Peyer's patch (tissue), 4 donors: ENCODE results near the gene TSGA10IP. TPM values are rescaled to one million over a fixed set of nuclear protein-coding genes. Genes with fewer than 3 reads are reported as not detected.

ENCODE experiments used
- DNase-seq, 3 donors: peaks; one replicate each; pipeline ENCODE4 v3.0.0-alpha.2; 2017 to 2019
- H3K27ac ChIP-seq, 4 donors: fragments of 200-600 bp; sonication (generic); one replicate each; pipeline ENCODE4 v1.5.1; 2016 to 2019
- H3K27me3 ChIP-seq, 2 donors: fragments of 200-600 bp; sonication (generic); one replicate each; pipeline ENCODE4 v1.5.1; 2019
- H3K36me3 ChIP-seq, 3 donors: fragments of 200-600 bp; sonication (generic); one replicate each; pipeline ENCODE4 v1.5.1; 2016 to 2019
- H3K4me1 ChIP-seq, 4 donors: fragments of 200-600 bp; sonication (generic); one replicate each; pipeline ENCODE4 v1.5.1; 2016 to 2019
- H3K4me3 ChIP-seq, 4 donors: fragments of 200-600 bp; sonication (generic); 1 replicate in 3 of 4; 2 replicates in 1 of 4; pipeline ENCODE4 v1.5.1; 2016 to 2019; ENCODE audit warnings: mild to moderate bottlenecking in 1 of 4
- H3K9me3 ChIP-seq, 4 donors: fragments of 200-600 bp; sonication (generic); one replicate each; pipeline ENCODE4 v1.5.1; 2016 to 2019; ENCODE audit warnings: mild to moderate bottlenecking in 1 of 4
- CTCF ChIP-seq, 6 experiments: fragments of 450-650 bp in 4 of 6; fragments of 200-600 bp in 2 of 6; sonication (generic) in 1 of 6; IDR thresholded peaks; one replicate each; pipeline ENCODE4 v1.5.1; 2017 to 2019; ENCODE audit warnings: antibody characterized with exemption in 6 of 6, mild to moderate bottlenecking in 3 of 6, moderate library complexity in 1 of 6
- POLR2A ChIP-seq, 2 donors: fragments of 450-650 bp; IDR thresholded peaks; one replicate each; pipeline ENCODE4 v1.5.1; 2017; ENCODE audit warnings: antibody characterized with exemption in 2 of 2, mild to moderate bottlenecking in 2 of 2, moderate library complexity in 2 of 2
- total RNA-seq, 4 donors: library from RNA; depleted of rRNA; stranded (reverse); fragments of >200 nt; gene quantifications; one replicate each; pipeline ENCODE4 v1.1.0, GENCODE V29; 2016

The TSGA10IP gene
- total RNA-seq, 4 donors from 2014 or later, result not detected

GRCh38 chr11:66008095-66008467 lies 62.8 kb downstream of the TSGA10IP start:
- Histone ChIP-seq H3K4me1 (peaks cover 2 to 10% (median 3%) of the 10 kb centered on the region in 4 donors), H3K36me3 (peaks cover 0 to 12% (median 0%) of the 10 kb centered on the region in 3 donors), H3K9me3 (no peaks in the 10 kb centered on the region), H3K27me3 (peaks cover 0 to 14% of the 10 kb centered on the region in 2 donors), H3K27ac (no peak overlapping the region), H3K4me3 (no peak overlapping the region)
- DNase-seq, result no peak
- TF ChIP-seq CTCF (IDR thresholded peaks at IDR 0.05) (no peak), POLR2A (IDR thresholded peaks at IDR 0.05) (no peak)

- no peaks in the 10 kb centered on the region for H3K9me3 ChIP-seq
- TF ChIP-seq CTCF (IDR thresholded peaks at IDR 0.05) (no peak), POLR2A (IDR thresholded peaks at IDR 0.05) (no peak)
- DNase-seq, result no peak
- no peak overlapping the region for H3K27ac ChIP-seq
- peaks cover 0 to 17% of the 10 kb centered on the region in 2 donors for H3K27me3 ChIP-seq
- H3K36me3 ChIP-seq, result peaks cover 0 to 12% (median 0%) of the 10 kb centered on the region in 3 donors
- no peak overlapping the region for H3K4me3 ChIP-seq
- H3K4me1 ChIP-seq, result peaks cover 0 to 6% (median 1%) of the 10 kb centered on the region in 4 donors
These were observed 63.3 kb downstream of the TSGA10IP start for GRCh38 chr11:66008468-66009101.

Other genes with a start within 250 kb of the TSGA10IP start
- 100 to 1,000 TPM in 1 of 4 donors, 10 to 100 TPM in 3; 55.9 to 137 (median 80.3) TPM for gene KAT5, start 233.2 kb upstream of the TSGA10IP start, total RNA-seq
- 10 to 100 TPM; 27.2 to 98.2 (median 35.4) TPM for gene RNASEH2C, start 224.7 kb upstream of the TSGA10IP start, total RNA-seq
- gene AP5B1, start 164.5 kb upstream of the TSGA10IP start, total RNA-seq, result 10 to 100 TPM; 14.9 to 35.8 (median 35.0) TPM
- gene OVOL1, start 158.4 kb upstream of the TSGA10IP start, total RNA-seq, result 10 to 100 TPM; 14.9 to 33.2 (median 29.8) TPM
- 1 to 10 TPM in 3 of 4 donors, not detected in 1; 1.7 to 6.7 (median 6.4) TPM for gene SNX32, start 111.5 kb upstream of the TSGA10IP start, total RNA-seq
- 1,000 to 10,000 TPM in 3 of 4 donors, 100 to 1,000 TPM in 1; 961 to 2,313 (median 1,456) TPM for gene CFL1, start 87.3 kb upstream of the TSGA10IP start, total RNA-seq
- gene MUS81, start 85.0 kb upstream of the TSGA10IP start, total RNA-seq, result 100 to 1,000 TPM in 1 of 4 donors, 10 to 100 TPM in 3; 68.3 to 101 (median 78.9) TPM
- 10 to 100 TPM in 3 of 4 donors, 1 to 10 TPM in 1; 4.4 to 75.1 (median 12.1) TPM for gene EFEMP2, start 72.7 kb upstream of the TSGA10IP start, total RNA-seq
- gene CTSW, start 65.6 kb upstream of the TSGA10IP start, total RNA-seq, result 1 to 10 TPM in 2 of 4 donors, not detected in 2; 1.3 to 1.9 TPM
- 100 to 1,000 TPM; 100 to 173 (median 122) TPM for gene FIBP, start 57.0 kb upstream of the TSGA10IP start, total RNA-seq
- 10 to 100 TPM in 1 of 4 donors, 1 to 10 TPM in 3; 3.5 to 12.4 (median 7.4) TPM for gene CCDC85B, start 54.8 kb upstream of the TSGA10IP start, total RNA-seq
- gene FOSL1, start 45.1 kb upstream of the TSGA10IP start, total RNA-seq, result 1 to 10 TPM in 3 of 4 donors, not detected in 1; 1.5 to 7.4 (median 1.7) TPM
- 10 to 100 TPM in 2 of 4 donors, 1 to 10 TPM in 2; 8.3 to 20.6 (median 12.1) TPM for gene C11orf68, start 26.4 kb upstream of the TSGA10IP start, total RNA-seq
- gene DRAP1, start 26.1 kb upstream of the TSGA10IP start, total RNA-seq, result 100 to 1,000 TPM in 1 of 4 donors, 10 to 100 TPM in 3; 32.6 to 112 (median 57.5) TPM
- 10 to 100 TPM; 14.4 to 61.9 (median 26.4) TPM for gene SART1, start 16.3 kb downstream of the TSGA10IP start, total RNA-seq
- 10 to 100 TPM; 15.1 to 66.0 (median 23.7) TPM for gene EIF1AD, start 56.7 kb downstream of the TSGA10IP start, total RNA-seq
- 10 to 100 TPM; 25.4 to 42.4 (median 27.7) TPM for gene BANF1, start 57.0 kb downstream of the TSGA10IP start, total RNA-seq
- gene CST6, start 66.5 kb downstream of the TSGA10IP start, total RNA-seq, result not detected
- not detected for gene CATSPER1, start 81.0 kb downstream of the TSGA10IP start, total RNA-seq
- not detected for gene GAL3ST3, start 103.7 kb downstream of the TSGA10IP start, total RNA-seq
- gene SF3B2, start 106.9 kb downstream of the TSGA10IP start, total RNA-seq, result 100 to 1,000 TPM; 127 to 340 (median 171) TPM
- gene PACS1, start 124.8 kb downstream of the TSGA10IP start, total RNA-seq, result 10 to 100 TPM; 10.3 to 52.0 (median 22.3) TPM